Measurements from ENCODE around the gene CPNE7. TPM values are rescaled to one million over a fixed set of nuclear protein-coding genes. Genes with fewer than 3 reads are reported as not detected.

Gene CPNE7
- total and polyA plus RNA-seq, 7 donors: 0.41 to 3.3 (median 0.71) TPM; not detected in 4

DNA sequence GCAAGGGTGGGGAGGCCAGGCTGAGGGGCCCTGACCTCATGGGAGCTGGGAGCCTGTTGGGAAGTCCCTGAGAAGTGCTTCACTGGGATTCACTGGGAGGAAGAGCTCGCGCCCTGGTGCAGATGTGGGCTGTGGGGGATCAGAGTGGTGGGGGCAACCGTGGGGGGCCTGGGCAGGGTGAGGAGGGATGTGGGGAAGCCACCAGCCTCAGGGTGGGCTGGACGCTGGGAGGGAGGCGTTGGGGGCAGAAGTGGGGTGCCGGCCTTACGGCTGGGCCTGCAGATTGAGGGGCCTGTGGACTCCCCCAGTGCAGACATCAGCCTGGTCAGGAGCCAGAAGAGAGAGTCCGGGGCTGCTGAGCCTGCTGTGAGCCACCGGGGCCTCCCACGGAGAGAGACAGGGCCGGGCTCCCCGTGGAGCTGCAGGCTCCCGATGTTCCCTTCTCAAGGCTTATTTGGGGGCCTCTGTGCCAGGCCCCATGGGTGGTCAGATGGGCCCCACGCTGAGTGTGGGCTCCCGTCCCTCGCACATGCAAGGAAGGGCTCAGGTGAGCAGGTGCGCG lies 45.7 kb downstream of the CPNE7 start:
- no peak for DNase-seq
- Histone ChIP-seq H3K4me3 (no peak overlapping the region), H3K36me3 (no peaks in the 10 kb centered on the region), H3K27me3 (peaks cover 5 to 72% (median 15%) of the 10 kb centered on the region in 3 donors), H3K9me3 (no peaks in the 10 kb centered on the region), H3K4me1 (peaks cover 0 to 5% (median 0%) of the 10 kb centered on the region in 4 donors), H3K27ac (no peak overlapping the region)
- 86 to 91% methylated on average over 18 of the region's 18 CpGs for WGBS, 2 donors
- TF ChIP-seq POLR2AphosphoS5 (IDR thresholded peaks at IDR 0.05) (no peak), EP300 (IDR thresholded peaks at IDR 0.05) (no peak), POLR2A (IDR thresholded peaks at IDR 0.05) (no peak)
- TF ChIP-seq, protein P1, sequence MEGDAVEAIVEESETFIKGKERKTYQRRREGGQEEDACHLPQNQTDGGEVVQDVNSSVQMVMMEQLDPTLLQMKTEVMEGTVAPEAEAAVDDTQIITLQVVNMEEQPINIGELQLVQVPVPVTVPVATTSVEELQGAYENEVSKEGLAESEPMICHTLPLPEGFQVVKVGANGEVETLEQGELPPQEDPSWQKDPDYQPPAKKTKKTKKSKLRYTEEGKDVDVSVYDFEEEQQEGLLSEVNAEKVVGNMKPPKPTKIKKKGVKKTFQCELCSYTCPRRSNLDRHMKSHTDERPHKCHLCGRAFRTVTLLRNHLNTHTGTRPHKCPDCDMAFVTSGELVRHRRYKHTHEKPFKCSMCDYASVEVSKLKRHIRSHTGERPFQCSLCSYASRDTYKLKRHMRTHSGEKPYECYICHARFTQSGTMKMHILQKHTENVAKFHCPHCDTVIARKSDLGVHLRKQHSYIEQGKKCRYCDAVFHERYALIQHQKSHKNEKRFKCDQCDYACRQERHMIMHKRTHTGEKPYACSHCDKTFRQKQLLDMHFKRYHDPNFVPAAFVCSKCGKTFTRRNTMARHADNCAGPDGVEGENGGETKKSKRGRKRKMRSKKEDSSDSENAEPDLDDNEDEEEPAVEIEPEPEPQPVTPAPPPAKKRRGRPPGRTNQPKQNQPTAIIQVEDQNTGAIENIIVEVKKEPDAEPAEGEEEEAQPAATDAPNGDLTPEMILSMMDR (IDR thresholded peaks at IDR 0.05): no peak
- intact Hi-C loops (cut with DNase I): no loop called here

DNA sequence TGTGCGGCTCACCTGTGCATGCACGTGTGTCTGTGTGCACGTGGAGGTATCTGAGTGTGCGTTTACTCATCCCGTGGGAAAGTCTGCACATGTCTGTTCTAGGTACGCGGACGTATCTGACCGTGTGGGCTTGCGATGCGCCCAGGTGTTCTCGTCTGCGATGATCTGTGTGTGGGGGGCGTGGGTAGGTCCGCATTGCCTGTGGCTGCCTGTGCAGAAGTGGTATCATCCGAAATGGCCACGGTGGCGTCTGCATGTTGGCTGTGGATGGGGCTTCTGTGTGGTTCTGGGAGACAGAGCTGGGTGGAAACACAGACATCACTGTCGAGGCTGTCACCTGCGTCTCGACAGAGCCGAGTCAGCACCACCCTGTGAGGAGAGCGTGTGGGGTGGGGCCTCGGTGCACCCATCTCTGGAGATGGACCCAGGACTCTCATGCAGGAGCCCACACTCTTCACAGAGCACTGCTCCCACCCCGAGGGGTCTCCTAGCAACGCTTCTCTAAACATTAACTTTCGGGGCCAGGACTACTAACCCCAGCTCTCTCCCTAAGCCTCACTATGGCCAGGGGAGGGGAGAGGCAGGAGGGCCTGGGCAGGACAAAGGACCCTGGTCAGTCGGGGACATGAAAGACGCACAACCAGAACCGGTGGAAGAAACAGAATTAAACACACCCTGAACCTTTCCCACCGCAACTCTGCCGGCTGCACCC lies 46.3 kb downstream of the CPNE7 start:
- H3K9me3 ChIP-seq: no peaks in the 10 kb centered on the region
- H3K4me3 ChIP-seq: no peak overlapping the region
- 75 to 87% methylated on average over 32 of the region's 32 CpGs for WGBS, 2 donors
- no peak overlapping the region for H3K27ac ChIP-seq
- peaks cover 5 to 66% (median 15%) of the 10 kb centered on the region in 3 donors for H3K27me3 ChIP-seq
- intact Hi-C loops (cut with DNase I): no loop called here
- H3K36me3 ChIP-seq: no peaks in the 10 kb centered on the region
- H3K4me1 ChIP-seq: peaks cover 0 to 5% (median 0%) of the 10 kb centered on the region in 4 donors
- no peak for DNase-seq
- TF ChIP-seq EP300 (IDR thresholded peaks at IDR 0.05): no peak
- no peak for TF ChIP-seq POLR2A (IDR thresholded peaks at IDR 0.05)
- no peak for TF ChIP-seq POLR2AphosphoS5 (IDR thresholded peaks at IDR 0.05)
- TF ChIP-seq, protein P1 (IDR thresholded peaks at IDR 0.05): no peak

DNA sequence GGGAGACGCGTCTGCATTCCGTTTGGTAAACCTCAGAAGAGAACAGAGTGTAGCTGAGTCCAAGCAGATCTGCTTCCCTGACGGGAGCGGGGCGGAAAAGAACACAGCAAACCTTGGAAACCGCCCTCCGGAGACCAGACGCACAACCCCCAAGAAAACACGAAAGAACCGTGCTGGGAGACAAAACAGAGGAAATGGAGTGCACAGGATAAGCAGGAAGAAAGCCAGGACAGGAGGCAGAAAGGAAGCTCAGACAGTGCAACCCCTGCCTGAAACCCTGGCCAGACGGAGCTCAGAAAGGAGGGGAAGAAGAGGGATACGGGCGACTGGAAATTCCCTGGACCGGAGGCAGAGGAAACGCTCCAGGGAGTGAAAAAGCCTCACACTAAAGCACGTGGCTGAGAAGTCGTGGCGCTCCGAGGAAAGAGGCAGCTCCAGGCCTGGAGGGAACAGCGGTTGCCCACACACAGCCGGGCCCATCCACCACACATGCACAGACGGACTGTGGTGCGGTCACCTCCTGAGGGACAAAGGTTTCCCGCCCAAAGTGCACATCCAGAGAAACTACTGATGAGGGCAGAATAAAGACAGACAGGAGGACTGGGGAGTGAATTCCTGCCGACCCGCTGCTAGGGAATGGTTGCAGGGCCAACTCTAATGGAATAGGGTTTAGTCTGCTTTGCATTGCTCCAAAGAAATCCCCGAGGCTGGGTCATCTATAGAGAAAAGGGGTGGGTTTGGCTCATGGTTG lies 48.1 kb downstream of the CPNE7 start:
- H3K4me3 ChIP-seq: no peak overlapping the region
- peak overlapping the region in 1 of 4 donors; percentile 1 for H3K27ac ChIP-seq
- no peaks in the 10 kb centered on the region for H3K36me3 ChIP-seq
- peaks cover 0 to 5% (median 0%) of the 10 kb centered on the region in 4 donors for H3K4me1 ChIP-seq
- no peak for TF ChIP-seq EP300 (IDR thresholded peaks at IDR 0.05)
- TF ChIP-seq, protein P1 (IDR thresholded peaks at IDR 0.05): no peak
- no peak for TF ChIP-seq POLR2A (IDR thresholded peaks at IDR 0.05)
- TF ChIP-seq POLR2AphosphoS5 (IDR thresholded peaks at IDR 0.05): no peak
- peaks cover 5 to 47% (median 15%) of the 10 kb centered on the region in 3 donors for H3K27me3 ChIP-seq
- H3K9me3 ChIP-seq: no peaks in the 10 kb centered on the region
- no peak for DNase-seq
- WGBS, 2 donors: 60 to 82% methylated on average over 28 of the region's 28 CpGs
- intact Hi-C loops (cut with DNase I): no loop called here

GRCh38 chr16:89624777-89625761 lies 49.5 kb downstream of the CPNE7 start:
- peaks cover 2 to 43% (median 15%) of the 10 kb centered on the region in 3 donors for H3K27me3 ChIP-seq
- H3K4me1 ChIP-seq: peaks cover 0 to 5% (median 0%) of the 10 kb centered on the region in 4 donors
- whole genome bisulfite sequencing, 2 donors: 14 to 56% methylated on average over 21 of the region's 21 CpGs
- intact Hi-C loops (cut with DNase I): no loop called here
- TF ChIP-seq EP300 (IDR thresholded peaks at IDR 0.05): no peak
- no peak for TF ChIP-seq POLR2AphosphoS5 (IDR thresholded peaks at IDR 0.05)
- TF ChIP-seq POLR2A (IDR thresholded peaks at IDR 0.05): no peak
- TF ChIP-seq, protein P1 (IDR thresholded peaks at IDR 0.05): no peak
- no peaks in the 10 kb centered on the region for H3K36me3 ChIP-seq
- H3K9me3 ChIP-seq: peaks cover 0 to 1% (median 0%) of the 10 kb centered on the region in 4 donors
- no peak for DNase-seq
- no peak overlapping the region for H3K4me3 ChIP-seq
- H3K27ac ChIP-seq: no peak overlapping the region
